GM19193 (cell line): Measurements from ENCODE around the gene KRTAP4-7.
"Not testable (repeated sequence)": the region's sequence is repeated elsewhere in the genome, so short reads cannot be mapped to it uniquely, and the experiment has no call there.

ENCODE experiments used
- POLR2A ChIP-seq: IDR thresholded peaks from 4 replicates; pipeline ENCODE4 v1.6.1; 2011; ENCODE audit not compliant: insufficient read depth, insufficient read length; ENCODE audit errors: extremely low read depth

The KRTAP4-7 gene

DNA sequence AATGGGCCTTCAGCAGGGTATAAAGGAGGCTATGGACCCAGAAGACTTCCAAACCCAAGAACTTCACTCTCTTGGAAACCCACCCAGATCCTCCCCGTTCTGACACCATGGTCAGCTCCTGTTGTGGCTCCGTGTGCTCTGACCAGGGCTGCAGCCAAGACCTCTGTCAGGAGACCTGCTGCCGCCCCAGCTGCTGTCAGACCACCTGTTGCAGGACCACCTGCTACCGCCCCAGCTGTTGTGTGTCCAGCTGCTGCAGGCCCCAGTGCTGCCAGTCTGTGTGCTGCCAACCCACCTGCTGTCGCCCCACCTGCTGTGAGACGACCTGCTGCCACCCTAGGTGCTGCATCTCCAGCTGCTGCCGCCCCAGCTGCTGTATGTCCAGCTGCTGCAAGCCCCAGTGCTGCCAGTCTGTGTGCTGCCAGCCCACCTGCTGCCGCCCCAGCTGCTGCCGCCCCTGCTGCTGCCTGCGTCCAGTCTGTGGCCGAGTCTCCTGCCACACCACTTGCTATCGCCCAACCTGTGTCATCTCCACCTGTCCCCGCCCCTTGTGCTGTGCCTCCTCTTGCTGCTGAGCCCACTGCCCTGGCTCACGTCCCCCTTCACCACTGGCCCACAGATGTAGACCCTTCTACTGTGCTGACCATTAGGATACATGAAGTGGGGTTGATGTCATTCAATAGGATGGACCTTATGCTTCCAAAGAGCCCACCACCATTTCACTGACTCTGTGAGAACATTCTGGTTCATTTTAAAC lies at the start of gene KRTAP4-7:
Gene KRTAP4-7, plus strand, starts transcription at position 51 of the 757 bp plus-strand sequence. Its CDS starts 57 bp downstream, at position 108.
- TF ChIP-seq POLR2A = not testable (repeated sequence)

- not testable (repeated sequence) for TF ChIP-seq POLR2A
Observed at GRCh38 chr17:41034346-41034935, 49.5 kb upstream of the KRTAP4-7 start, which contains the start of gene KRTAP1-3. Gene KRTAP1-3 (minus strand): TSS chr17:41034874. CDS start chr17:41034821, 53 bp downstream.

GRCh38 chr17:41037853-41038350 lies 46.0 kb upstream of the KRTAP4-7 start:
- no peak for TF ChIP-seq POLR2A

DNA sequence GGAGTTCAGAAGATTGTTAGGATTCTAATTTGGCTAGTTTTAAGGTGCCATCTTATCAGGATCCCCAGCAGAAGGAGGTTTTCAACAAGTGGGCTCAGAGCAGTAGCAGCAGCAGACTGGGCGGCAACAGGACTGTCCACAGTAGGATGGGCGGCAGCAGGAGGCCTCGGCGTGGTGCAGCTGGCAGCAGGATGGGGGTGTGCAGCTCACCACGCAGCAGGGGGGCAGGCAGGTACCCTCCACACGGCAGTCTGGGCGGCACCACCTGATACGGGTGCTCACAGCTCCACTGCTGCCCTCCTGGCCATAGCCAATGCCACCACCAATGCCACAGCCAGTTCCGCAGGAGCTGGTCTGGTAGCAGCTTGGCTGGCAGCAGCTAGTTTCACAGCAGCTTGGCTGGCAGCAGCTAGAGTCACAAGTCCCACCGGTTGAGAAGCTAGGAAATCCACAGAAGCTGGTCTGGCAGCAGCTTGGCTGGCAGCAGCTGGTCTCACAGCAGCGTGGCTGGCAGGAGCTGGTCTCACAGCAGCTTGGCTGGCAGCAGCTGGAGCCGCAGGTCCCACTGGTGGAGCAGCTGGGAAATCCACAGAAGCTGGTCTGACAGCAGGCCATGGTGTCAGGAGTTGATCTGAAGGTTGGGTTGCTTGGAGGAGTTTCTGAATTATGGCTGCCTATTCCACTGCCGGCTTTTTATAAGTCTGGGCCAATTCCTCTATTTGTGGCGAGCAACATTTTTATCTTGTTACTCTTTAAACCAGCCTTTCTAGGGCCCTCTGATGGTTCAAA lies 43.0 kb upstream of the KRTAP4-7 start, which contains the start of gene KRTAP1-1:
Gene KRTAP1-1, minus strand, starts transcription at position 668 of the 789 bp plus-strand sequence. Its CDS starts 53 bp downstream, at position 615.
- not testable (repeated sequence) for TF ChIP-seq POLR2A

- no peak for TF ChIP-seq POLR2A
Observed at GRCh38 chr17:41042953-41043352, 41.0 kb upstream of the KRTAP4-7 start.

DNA sequence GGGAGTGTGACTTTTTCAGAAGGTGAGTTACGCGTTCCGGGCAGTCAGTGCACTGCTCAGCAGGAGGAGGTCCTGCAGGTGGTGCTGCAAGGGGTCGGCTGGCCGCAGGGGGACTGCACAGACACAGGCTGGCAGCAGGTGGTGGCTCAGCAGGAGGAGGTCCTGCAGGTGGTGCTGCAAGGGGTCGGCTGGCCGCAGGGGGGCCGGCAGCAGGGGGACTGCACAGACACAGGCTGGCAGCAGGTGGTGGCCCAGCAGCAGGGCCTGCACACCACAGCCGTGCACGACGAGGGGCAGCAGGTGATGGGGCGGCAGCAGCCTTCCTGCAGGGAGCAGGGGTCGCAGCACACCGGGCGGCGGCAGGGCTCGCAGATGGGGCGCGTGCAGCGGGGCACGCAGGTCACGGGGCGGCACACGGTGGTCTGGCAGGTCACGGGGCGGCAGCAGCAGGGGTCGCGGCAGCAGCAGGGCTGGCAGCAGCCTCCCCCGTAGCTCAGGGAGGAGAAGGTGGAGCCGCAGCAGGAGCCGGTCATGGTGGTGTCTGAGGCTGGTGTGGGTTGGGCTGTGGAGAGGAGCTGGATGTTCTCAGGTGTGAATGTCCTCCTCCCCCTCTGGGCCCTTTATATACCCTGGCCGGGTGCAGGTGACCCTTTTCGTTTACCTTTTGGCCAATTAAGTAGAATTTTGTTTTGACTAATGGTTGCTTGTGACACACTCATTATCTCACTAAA lies 37.0 kb upstream of the KRTAP4-7 start, which contains the start of gene KRTAP2-1:
Gene KRTAP2-1, minus strand, starts transcription at position 582 of the 731 bp plus-strand sequence. Its CDS starts 49 bp downstream, at position 533.
- TF ChIP-seq POLR2A = not testable (repeated sequence)

GRCh38 chr17:41048441-41048840 lies 35.5 kb upstream of the KRTAP4-7 start:
- TF ChIP-seq POLR2A = no peak

GRCh38 chr17:41049110-41049509 lies 34.8 kb upstream of the KRTAP4-7 start:
- TF ChIP-seq POLR2A = no peak

- TF ChIP-seq POLR2A = no peak
Observed at GRCh38 chr17:41052566-41052965, 31.4 kb upstream of the KRTAP4-7 start.

- no peak for TF ChIP-seq POLR2A
Observed at GRCh38 chr17:41054025-41054424, 29.9 kb upstream of the KRTAP4-7 start.

DNA sequence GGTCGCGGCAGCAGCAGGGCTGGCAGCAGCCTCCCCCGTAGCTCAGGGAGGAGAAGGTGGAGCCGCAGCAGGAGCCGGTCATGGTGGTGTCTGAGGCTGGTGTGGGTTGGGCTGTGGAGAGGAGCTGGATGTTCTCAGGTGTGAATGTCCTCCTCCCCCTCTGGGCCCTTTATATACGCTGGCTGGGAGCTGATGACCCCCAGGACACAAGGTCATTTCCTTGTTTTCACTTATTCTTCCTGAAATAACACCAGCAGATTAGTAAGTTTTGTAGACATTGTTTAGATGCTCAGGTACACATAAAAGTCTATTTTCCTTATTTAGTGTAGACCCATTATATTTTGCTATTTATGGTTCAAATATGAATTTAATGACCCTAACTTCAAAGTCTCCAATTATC lies 28.8 kb upstream of the KRTAP4-7 start, which contains the start of gene KRTAP2-2:
Gene KRTAP2-2, minus strand, starts transcription at position 101 of the 400 bp plus-strand sequence. Its CDS starts 19 bp downstream, at position 82.
- not testable (repeated sequence) for TF ChIP-seq POLR2A

- no peak for TF ChIP-seq POLR2A
Observed at GRCh38 chr17:41057547-41057946, 26.4 kb upstream of the KRTAP4-7 start.

- TF ChIP-seq POLR2A = no peak
Observed at GRCh38 chr17:41058741-41059140, 25.2 kb upstream of the KRTAP4-7 start.

DNA sequence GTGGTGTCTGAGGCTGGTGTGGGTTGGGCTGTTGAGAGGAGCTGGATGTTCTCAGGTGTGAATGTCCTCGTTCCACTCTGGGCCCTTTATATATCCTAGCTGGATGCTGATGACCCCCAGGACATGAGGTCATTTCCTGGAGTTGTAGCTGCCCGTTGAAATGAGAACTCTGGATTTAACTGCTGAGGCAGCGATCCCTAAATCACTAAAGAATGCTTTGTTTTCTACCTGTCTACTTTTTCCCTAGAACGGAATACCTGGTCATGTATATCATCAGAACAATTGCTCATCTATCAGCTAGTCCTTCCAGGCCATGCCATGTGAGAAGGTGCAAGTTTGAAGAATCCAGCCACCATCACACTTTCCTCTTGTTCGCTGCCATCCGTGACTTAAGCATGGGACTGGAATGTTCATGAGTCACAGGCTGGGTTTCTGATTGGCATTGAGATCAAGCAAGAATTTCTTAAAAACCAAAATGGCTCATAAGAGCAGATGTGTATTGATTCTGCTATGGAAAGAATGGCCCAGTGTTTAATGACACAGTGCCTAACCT lies 23.8 kb upstream of the KRTAP4-7 start, which contains the start of gene KRTAP2-3:
Gene KRTAP2-3, minus strand, starts transcription at position 63 of the 553 bp plus-strand sequence. CDS start 64 bp downstream, outside the sequence.
- no peak for TF ChIP-seq POLR2A

DNA sequence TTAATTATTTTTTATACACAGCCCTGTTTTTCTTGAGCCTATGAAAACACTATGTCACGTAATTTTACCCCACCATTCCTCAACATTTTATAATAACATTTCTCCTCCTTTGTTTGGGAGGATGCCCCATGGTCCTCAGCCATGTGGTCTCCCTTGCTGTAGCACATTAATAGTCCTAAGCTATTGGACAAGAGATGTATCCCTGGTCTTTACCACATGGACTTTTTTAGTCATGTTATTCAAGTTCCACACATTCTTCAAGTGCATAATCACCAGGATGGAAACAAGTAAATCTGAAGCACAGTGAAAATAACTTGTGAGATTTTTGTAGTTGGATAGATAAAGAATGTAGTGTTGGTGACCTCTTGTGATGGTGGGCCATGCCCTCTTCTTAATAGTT lies 22.0 kb upstream of the KRTAP4-7 start:
- no peak for TF ChIP-seq POLR2A
